ENCODE data around the gene LY9. TPM values are rescaled to one million over a fixed set of nuclear protein-coding genes. Genes with fewer than 3 reads are reported as not detected.

The LY9 gene
- total RNA-seq, 1 experiment from 2014 or later, result not detected

DNA sequence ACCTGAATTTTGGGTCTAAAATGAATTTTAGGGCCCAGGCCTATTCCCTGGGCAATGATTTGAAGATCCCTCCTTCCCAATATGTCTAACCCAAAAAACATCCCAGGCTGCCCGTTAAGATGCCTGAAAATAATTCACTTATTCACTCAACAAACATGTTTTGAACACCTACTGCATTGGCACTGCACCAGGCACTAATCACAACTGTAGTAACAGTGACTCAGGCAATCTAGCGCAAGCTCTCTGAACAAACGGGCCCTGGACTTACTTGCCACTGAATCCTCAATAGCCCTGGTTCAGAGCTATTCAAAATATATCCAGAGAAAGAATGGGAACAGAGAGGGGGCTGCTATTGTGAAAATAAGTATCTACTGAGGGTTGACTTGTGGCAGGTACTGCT is 62.5 kb downstream of the LY9 start:
- no peak overlapping the region for H2BK20ac ChIP-seq (ENCODE audit: low read depth, low read length, poor library complexity, severe bottlenecking)
- no peak overlapping the region for H3K4ac ChIP-seq (ENCODE audit: low read depth, low read length)
- H2BK15ac ChIP-seq (ENCODE audit: low read depth, low read length), result no peak overlapping the region
- H3K4me2 ChIP-seq (ENCODE audit: insufficient read depth, insufficient read length, low read length), result no peak overlapping the region
- Mint-ChIP-seq H3K4me3 (no peak overlapping the region), H3K27me3 (ENCODE audit: low read depth) (no peaks in the 10 kb centered on the region), H3K4me1 (0 out of 4 replicates have a peak, but pooled peaks cover 0 to 3% of the 10 kb centered on the region in 2 experiments), H3K27ac (no peak overlapping the region), H3K9me3 (no peaks in the 10 kb centered on the region), H3K36me3 (ENCODE audit: insufficient read depth in 1 of 3, low read depth in 3 of 3) (no peaks in the 10 kb centered on the region)
- no peak overlapping the region for H3K56ac ChIP-seq (ENCODE audit: insufficient read length, low read depth, low read length)
- no peaks in the 10 kb centered on the region for H3K79me2 ChIP-seq (ENCODE audit: insufficient read depth, low read length)
- no peak overlapping the region for H3K14ac ChIP-seq (ENCODE audit: insufficient read depth, low read length)
- no peak overlapping the region for H3K27ac ChIP-seq (ENCODE audit: insufficient read length, low read depth, low read length)
- H2BK12ac ChIP-seq (ENCODE audit: insufficient read length, low read depth, low read length), result no peak overlapping the region
- H3K27me3 ChIP-seq (ENCODE audit: insufficient read depth, low read length), result no peaks in the 10 kb centered on the region
- H3K9me3 ChIP-seq (ENCODE audit: control insufficient read depth, low read depth, low read length), result no peaks in the 10 kb centered on the region
- H3K23me2 ChIP-seq (ENCODE audit: insufficient read length, low read depth, low read length, poor library complexity, severe bottlenecking), result no peaks in the 10 kb centered on the region
- H4K91ac ChIP-seq (ENCODE audit: insufficient read length, low read depth, low read length), result no peak overlapping the region
- H3T11ph ChIP-seq (ENCODE audit: low read length), result no peak overlapping the region
- H2AK5ac ChIP-seq (ENCODE audit: insufficient read length, low read length), result no peak overlapping the region
- H4K20me1 ChIP-seq (ENCODE audit: control insufficient read depth, insufficient read depth, insufficient read length), result no peaks in the 10 kb centered on the region
- H3K23ac ChIP-seq (ENCODE audit: insufficient read length, low read depth, low read length), result no peak overlapping the region
- no peaks in the 10 kb centered on the region for H3K4me1 ChIP-seq (ENCODE audit: insufficient read depth, low read length)
- H4K8ac ChIP-seq (replicated peaks; ENCODE audit: insufficient read length, low read depth, low read length), result no peak overlapping the region
- no peak overlapping the region for H3K18ac ChIP-seq (ENCODE audit: insufficient read length, low read depth, low read length)
- no peak overlapping the region for H3K9ac ChIP-seq (ENCODE audit: extremely low read depth, insufficient read length, low read length)
- no peaks in the 10 kb centered on the region for H3K79me1 ChIP-seq (ENCODE audit: insufficient read depth, low read depth, low read length, poor library complexity, severe bottlenecking)
- H2BK5ac ChIP-seq (ENCODE audit: insufficient read length, low read length), result no peak overlapping the region
- H4K5ac ChIP-seq (ENCODE audit: insufficient read length, low read depth, low read length), result no peak overlapping the region
- TF ChIP-seq, protein P1, sequence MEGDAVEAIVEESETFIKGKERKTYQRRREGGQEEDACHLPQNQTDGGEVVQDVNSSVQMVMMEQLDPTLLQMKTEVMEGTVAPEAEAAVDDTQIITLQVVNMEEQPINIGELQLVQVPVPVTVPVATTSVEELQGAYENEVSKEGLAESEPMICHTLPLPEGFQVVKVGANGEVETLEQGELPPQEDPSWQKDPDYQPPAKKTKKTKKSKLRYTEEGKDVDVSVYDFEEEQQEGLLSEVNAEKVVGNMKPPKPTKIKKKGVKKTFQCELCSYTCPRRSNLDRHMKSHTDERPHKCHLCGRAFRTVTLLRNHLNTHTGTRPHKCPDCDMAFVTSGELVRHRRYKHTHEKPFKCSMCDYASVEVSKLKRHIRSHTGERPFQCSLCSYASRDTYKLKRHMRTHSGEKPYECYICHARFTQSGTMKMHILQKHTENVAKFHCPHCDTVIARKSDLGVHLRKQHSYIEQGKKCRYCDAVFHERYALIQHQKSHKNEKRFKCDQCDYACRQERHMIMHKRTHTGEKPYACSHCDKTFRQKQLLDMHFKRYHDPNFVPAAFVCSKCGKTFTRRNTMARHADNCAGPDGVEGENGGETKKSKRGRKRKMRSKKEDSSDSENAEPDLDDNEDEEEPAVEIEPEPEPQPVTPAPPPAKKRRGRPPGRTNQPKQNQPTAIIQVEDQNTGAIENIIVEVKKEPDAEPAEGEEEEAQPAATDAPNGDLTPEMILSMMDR (conservative IDR thresholded peaks at IDR 0.05), result no peak
- H2AFZ ChIP-seq (ENCODE audit: low read length), result no peak overlapping the region
- H2BK120ac ChIP-seq (ENCODE audit: low read depth, low read length, poor library complexity, severe bottlenecking), result no peak overlapping the region
- no CpG with 5 or more reads among the region's 3 CpGs for WGBS (ENCODE audit: extremely low coverage, insufficient read length, low lambda C conversion rate)
- no peak for DNase-seq
